Duodenal mucosa (tissue), 2 donors: Measurements from ENCODE around the gene NUP93.
"Not testable (repeated sequence)": the region's sequence is repeated elsewhere in the genome, so short reads cannot be mapped to it uniquely, and the experiment has no call there.

ENCODE experiments used
- H3K27ac ChIP-seq: one replicate; pipeline ENCODE4 v1.7.0; 2013; ENCODE audit warnings: low read depth, low read length
- H3K27me3 ChIP-seq, 2 donors: one replicate each; pipeline ENCODE4 v1.7.0; 2013; ENCODE audit warnings: low read length in 2 of 2, control low read depth in 1 of 2; ENCODE audit not compliant: insufficient read depth in 2 of 2, control insufficient read depth in 1 of 2
- H3K36me3 ChIP-seq, 2 donors: one replicate each; pipeline ENCODE4 v1.7.0; 2013; ENCODE audit warnings: low read length in 2 of 2, control low read depth in 1 of 2; ENCODE audit not compliant: insufficient read depth in 2 of 2, control insufficient read depth in 1 of 2
- H3K4me1 ChIP-seq, 2 donors: one replicate each; pipeline ENCODE4 v1.7.0; 2013; ENCODE audit warnings: low read length in 2 of 2, control low read depth in 1 of 2; ENCODE audit not compliant: insufficient read depth in 2 of 2, control insufficient read depth in 1 of 2
- H3K4me3 ChIP-seq, 2 donors: one replicate each; pipeline ENCODE4 v1.7.0; 2013; ENCODE audit warnings: low read length in 2 of 2, low read depth in 1 of 2
- H3K9ac ChIP-seq, 2 donors: one replicate each; pipeline ENCODE4 v1.7.0; 2013; ENCODE audit warnings: low read length in 2 of 2, low read depth in 1 of 2
- H3K9me3 ChIP-seq, 2 donors: one replicate each; pipeline ENCODE4 v1.7.0; 2013; ENCODE audit warnings: low read length in 2 of 2, control low read depth in 1 of 2; ENCODE audit not compliant: control insufficient read depth in 1 of 2

Gene NUP93

GRCh38 chr16:56709443-56710040 is 20.4 kb upstream of the NUP93 start:
- Histone ChIP-seq H3K9ac (no peak overlapping the region), H3K4me3 (peak overlapping the region in 1 of 2 donors; percentile 17), H3K27me3 (no peaks in the 10 kb centered on the region), H3K36me3 (no peaks in the 10 kb centered on the region), H3K27ac (no peak overlapping the region), H3K9me3 (no peaks in the 10 kb centered on the region), H3K4me1 (peaks cover 0 to 4% of the 10 kb centered on the region in 2 donors)

- H3K4me3 ChIP-seq: no peak overlapping the region
Observed at GRCh38 chr16:56710181-56710737, 19.7 kb upstream of the NUP93 start.

GRCh38 chr16:56711862-56712261 is 18.1 kb upstream of the NUP93 start:
- H3K27ac ChIP-seq: no peak overlapping the region
- H3K27me3 ChIP-seq: no peaks in the 10 kb centered on the region
- no peaks in the 10 kb centered on the region for H3K36me3 ChIP-seq
- no peak overlapping the region for H3K9ac ChIP-seq
- no peak overlapping the region for H3K4me3 ChIP-seq
- no peaks in the 10 kb centered on the region for H3K9me3 ChIP-seq
- H3K4me1 ChIP-seq: peaks cover 0 to 4% of the 10 kb centered on the region in 2 donors

More at GRCh38 chr16:56710181-56710737, 19.7 kb upstream of the NUP93 start:
- Histone ChIP-seq H3K27ac (no peak overlapping the region), H3K9ac (no peak overlapping the region), H3K27me3 (no peaks in the 10 kb centered on the region), H3K9me3 (no peaks in the 10 kb centered on the region), H3K4me1 (peaks cover 0 to 4% of the 10 kb centered on the region in 2 donors), H3K36me3 (no peaks in the 10 kb centered on the region)

DNA sequence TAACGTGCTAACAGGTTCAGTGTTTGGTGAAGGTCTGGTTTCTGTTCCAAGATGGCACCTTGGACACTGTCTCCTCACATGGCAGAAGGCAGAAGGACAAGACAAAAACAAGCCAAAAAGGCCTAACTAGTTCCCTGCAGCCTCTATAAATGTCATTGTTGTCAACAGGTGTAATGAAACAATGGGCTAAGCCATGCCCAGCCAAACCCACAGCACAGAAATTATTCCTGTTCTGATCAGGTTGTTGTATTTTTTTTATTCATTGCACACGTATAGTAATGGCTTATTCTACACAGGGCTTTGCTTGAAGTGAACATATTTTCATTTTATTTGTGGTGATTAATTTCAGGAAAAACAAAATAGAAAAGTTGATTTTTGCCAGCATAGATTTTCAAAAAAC is 16.1 kb upstream of the NUP93 start:
- Histone ChIP-seq H3K36me3 (no peaks in the 10 kb centered on the region), H3K27me3 (no peaks in the 10 kb centered on the region), H3K4me3 (no peak overlapping the region), H3K9me3 (no peaks in the 10 kb centered on the region), H3K27ac (no peak overlapping the region), H3K9ac (no peak overlapping the region), H3K4me1 (peaks cover 0 to 4% of the 10 kb centered on the region in 2 donors)

GRCh38 chr16:56715126-56715525 is 14.8 kb upstream of the NUP93 start:
- H3K36me3 ChIP-seq: no peaks in the 10 kb centered on the region
- H3K9ac ChIP-seq: no peak overlapping the region
- no peaks in the 10 kb centered on the region for H3K9me3 ChIP-seq
- H3K4me3 ChIP-seq: no peak overlapping the region
- H3K4me1 ChIP-seq: no peaks in the 10 kb centered on the region
- no peak overlapping the region for H3K27ac ChIP-seq
- H3K27me3 ChIP-seq: no peaks in the 10 kb centered on the region

DNA sequence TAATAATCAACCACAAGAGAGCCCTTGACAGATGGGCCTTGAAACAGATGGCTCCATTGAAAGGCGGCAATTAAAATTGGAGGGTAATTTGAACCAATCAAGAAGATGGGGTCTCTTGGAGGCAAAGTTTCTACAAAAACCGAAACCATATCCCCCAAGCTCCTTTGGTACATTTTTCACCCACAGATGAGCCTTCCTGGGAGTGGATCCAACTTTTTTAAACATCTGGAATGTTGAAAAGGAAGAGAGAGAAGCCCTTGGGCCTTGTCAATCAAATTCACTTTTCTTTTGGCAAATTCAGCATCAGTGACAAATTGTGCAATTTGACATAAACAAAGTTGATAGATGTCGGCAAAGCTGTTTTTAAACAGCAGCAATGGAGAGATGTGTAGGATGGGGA is 13.2 kb upstream of the NUP93 start:
- Histone ChIP-seq H3K4me3 (no peak overlapping the region), H3K9ac (no peak overlapping the region), H3K9me3 (no peaks in the 10 kb centered on the region), H3K27me3 (no peaks in the 10 kb centered on the region), H3K27ac (no peak overlapping the region), H3K4me1 (no peaks in the 10 kb centered on the region), H3K36me3 (no peaks in the 10 kb centered on the region)

DNA sequence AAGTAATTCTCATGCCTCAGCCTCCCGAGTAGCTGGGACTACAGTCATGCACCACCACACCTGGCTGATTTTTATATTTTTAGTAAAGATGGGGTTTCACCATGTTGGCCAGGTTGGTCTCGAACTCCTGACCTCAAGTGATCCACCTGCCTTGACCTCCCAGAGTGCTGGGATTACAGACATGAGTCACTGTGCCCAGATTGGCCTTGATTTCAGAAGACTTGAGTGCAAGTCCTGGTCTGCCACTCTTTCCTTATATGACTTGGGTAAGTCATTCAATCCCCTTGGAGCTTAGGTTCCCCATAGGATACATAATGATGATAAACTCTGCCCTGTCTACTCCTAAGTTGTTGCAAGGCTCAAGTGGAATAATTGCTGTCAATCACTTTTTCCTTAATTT is 12.4 kb upstream of the NUP93 start:
- not testable (repeated sequence) for H3K27ac ChIP-seq, H3K9ac ChIP-seq, H3K27me3 ChIP-seq, H3K9me3 ChIP-seq, H3K36me3 ChIP-seq, H3K4me3 ChIP-seq, H3K4me1 ChIP-seq

- H3K4me3 ChIP-seq: no peak overlapping the region
- no peak overlapping the region for H3K27ac ChIP-seq
- no peak overlapping the region for H3K9ac ChIP-seq
- no peaks in the 10 kb centered on the region for H3K36me3 ChIP-seq
- no peaks in the 10 kb centered on the region for H3K9me3 ChIP-seq
- H3K4me1 ChIP-seq: no peaks in the 10 kb centered on the region
- H3K27me3 ChIP-seq: no peaks in the 10 kb centered on the region
Observed at GRCh38 chr16:56722200-56722842, 7.6 kb upstream of the NUP93 start.

DNA sequence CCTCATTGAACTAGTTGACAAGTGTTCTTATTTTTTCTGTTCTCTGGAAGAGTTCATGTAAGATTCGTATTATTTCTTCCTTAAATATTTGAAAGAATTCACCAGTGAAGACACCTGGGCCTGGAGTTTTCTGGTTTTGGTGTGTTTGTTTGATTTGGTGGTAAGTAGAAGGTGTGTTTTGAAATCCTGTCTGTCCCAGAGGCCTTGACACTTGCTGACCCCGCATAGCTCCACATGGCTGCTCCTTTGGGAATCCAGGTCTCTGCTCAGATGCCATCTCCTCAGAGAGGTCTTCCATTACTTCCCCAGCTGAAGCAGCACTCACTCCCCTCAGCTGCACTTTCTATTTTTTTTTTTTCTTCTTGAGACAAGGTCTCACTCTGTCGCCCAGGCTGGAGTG is 5.7 kb upstream of the NUP93 start:
- no peak overlapping the region for H3K4me3 ChIP-seq
- H3K4me1 ChIP-seq: peaks cover 3 to 7% of the 10 kb centered on the region in 2 donors
- H3K9me3 ChIP-seq: no peaks in the 10 kb centered on the region
- no peak overlapping the region for H3K27ac ChIP-seq
- no peaks in the 10 kb centered on the region for H3K36me3 ChIP-seq
- no peaks in the 10 kb centered on the region for H3K27me3 ChIP-seq
- no peak overlapping the region for H3K9ac ChIP-seq

- no peaks in the 10 kb centered on the region for H3K9me3 ChIP-seq
- H3K4me3 ChIP-seq: no peak overlapping the region
- H3K4me1 ChIP-seq: peaks cover 9 to 16% of the 10 kb centered on the region in 2 donors
- no peak overlapping the region for H3K27ac ChIP-seq
- no peaks in the 10 kb centered on the region for H3K36me3 ChIP-seq
- no peak overlapping the region for H3K9ac ChIP-seq
- H3K27me3 ChIP-seq: no peaks in the 10 kb centered on the region
Observed at GRCh38 chr16:56726283-56726682, 3.6 kb upstream of the NUP93 start.
